K562 (cell line): Measurements from ENCODE around the gene GLRA2. TPM values are rescaled to one million over a fixed set of nuclear protein-coding genes. Genes with fewer than 3 reads are reported as not detected.

Experiments
- ATAC-seq: fragments of 200-7000 bp; cut with Tn5 transposase; 3 replicates; pipeline ENCODE4 v1.9.1; 2020; ENCODE audit warnings: moderate library complexity
- BruUV-seq: library from RNA; stranded (reverse); fragments of 400-500 nt; replicated peaks from 2 replicates; lab custom pipeline; 2021; lab: Mats Ljungman, UMichigan
- CTCF ChIA-PET: fragments of 300-600 bp; formaldehyde crosslinking; extraction: SDS; loops from one replicate; lab custom pipeline; 2021; ENCODE audit warnings: low intra/inter-chr PET ratio; lab: Yijun Ruan, JAX
- POLR2A ChIA-PET: fragments of 300-600, 350-650 bp; sonication (Branson Sonifier 250); formaldehyde crosslinking; extraction: SDS; loops from one replicate; lab custom pipeline; 2021; ENCODE audit warnings: antibody characterized with exemption, inconsistent platforms; lab: Yijun Ruan, JAX
- DNase-seq, 4 experiments: peaks; one replicate each; pipeline versions ENCODE4 v3.0.0 to v3.0.0-alpha.2; 2011 to 2018; ENCODE audit warnings: low spot score in 3 of 4, mixed read lengths in 3 of 4; ENCODE audit errors: extremely low read depth in 1 of 4
- FAIRE-seq: peaks from 2 replicates; lab custom pipeline; 2011; peaks lifted over from hg19 to GRCh38; lab: Jason Lieb, UNC
- H2AFZ ChIP-seq: 2 replicates; pipeline ENCODE4 v1.6.0; 2011; ENCODE audit warnings: low read depth, low read length, control low read depth, inconsistent platforms
- H3K27ac ChIP-seq: fragments of 200-600 bp; 3 replicates; pipeline ENCODE4 v1.8.0; 2011; ENCODE audit warnings: low read depth, mild to moderate bottlenecking, control low read depth, inconsistent platforms, low read length, moderate library complexity, mixed read lengths; ENCODE audit errors: extremely low read depth
- H3K27me3 ChIP-seq, 2 experiments: fragments of 300-600 bp in 1 of 2; 2 replicates in 1 of 2; 3 replicates in 1 of 2; pipeline versions ENCODE4 v1.6.0 to v1.8.0; 2011; ENCODE audit warnings: inconsistent platforms in 2 of 2, low read length in 2 of 2, mild to moderate bottlenecking in 1 of 2, mixed read lengths in 1 of 2, moderate library complexity in 1 of 2; ENCODE audit not compliant: control insufficient read depth in 2 of 2, insufficient read depth in 2 of 2
- H3K36me3 ChIP-seq: fragments of 300-600 bp; 3 replicates; pipeline ENCODE4 v1.8.0; 2011; ENCODE audit warnings: mild to moderate bottlenecking, low read length, inconsistent platforms; ENCODE audit not compliant: control insufficient read depth, insufficient read depth
- H3K4me1 ChIP-seq, 2 experiments: fragments of 200-600 bp in 1 of 2; replicated peaks in 1 of 2; 2 replicates in 1 of 2; 3 replicates in 1 of 2; pipeline versions ENCODE4 v1.5.1 to v1.8.0; 2011; ENCODE audit warnings: inconsistent platforms in 2 of 2, low read length in 2 of 2, mild to moderate bottlenecking in 1 of 2, mixed read lengths in 1 of 2, moderate library complexity in 1 of 2; ENCODE audit not compliant: control insufficient read depth in 2 of 2, insufficient read depth in 2 of 2
- H3K4me2 ChIP-seq: 2 replicates; pipeline ENCODE4 v1.6.1; 2011; ENCODE audit warnings: low read length, control low read depth, inconsistent platforms, mixed read lengths; ENCODE audit not compliant: insufficient read depth
- H3K4me3 ChIP-seq: fragments of 200-600 bp; sonication (generic), shearing (Covaris generic); 2 replicates; pipeline ENCODE4 v1.5.1; 2016; ENCODE audit warnings: control low read depth, inconsistent platforms
- H3K79me2 ChIP-seq: fragments of 200-600 bp; 3 replicates; pipeline ENCODE4 v1.8.0; 2011; ENCODE audit warnings: low read length, inconsistent platforms; ENCODE audit not compliant: control insufficient read depth, insufficient read depth
- H3K9ac ChIP-seq, 2 experiments: 2 replicates each; pipeline versions ENCODE4 v1.6.0 to v1.6.1; 2011; ENCODE audit warnings: low read depth in 2 of 2, low read length in 2 of 2, control low read depth in 1 of 2, inconsistent platforms in 1 of 2, mild to moderate bottlenecking in 1 of 2, mixed read lengths in 1 of 2; ENCODE audit not compliant: insufficient read depth in 1 of 2
- H3K9me1 ChIP-seq: one replicate; pipeline ENCODE4 v1.6.0; 2011; ENCODE audit warnings: inconsistent platforms, mild to moderate bottlenecking, low read length, moderate library complexity; ENCODE audit not compliant: control insufficient read depth, insufficient read depth
- H3K9me3 ChIP-seq: replicated peaks from 2 replicates; pipeline ENCODE4 v1.5.1; 2011; ENCODE audit warnings: low read depth, low read length, inconsistent platforms; ENCODE audit not compliant: control insufficient read depth, insufficient read depth
- H4K20me1 ChIP-seq: replicated peaks from 2 replicates; pipeline ENCODE4 v1.6.1; 2011; ENCODE audit warnings: low read length, inconsistent platforms, mixed read lengths; ENCODE audit not compliant: control insufficient read depth, insufficient read depth
- CBX8 ChIP-seq: fragments of 200-600 bp; sonication (generic); IDR thresholded peaks from 2 replicates; pipeline ENCODE4 v1.6.1; 2012; ENCODE audit warnings: borderline replicate concordance, mixed run types, low read depth, mild to moderate bottlenecking, moderate library complexity, mixed read lengths, low read length, control low read depth, inconsistent platforms; ENCODE audit not compliant: poor library complexity, severe bottlenecking; ENCODE audit errors: extremely low read depth
- CTCF ChIP-seq, 3 experiments: IDR thresholded peaks in 2 of 3; conservative IDR thresholded peaks in 1 of 3; 2 replicates each; pipeline ENCODE4 v1.5.1; 2011 to 2012; ENCODE audit warnings: low read length in 3 of 3, mild to moderate bottlenecking in 3 of 3, control low read depth in 2 of 3, improper control_type of control experiment in 1 of 3, inconsistent platforms in 1 of 3, low read depth in 1 of 3, mixed read lengths in 1 of 3, moderate library complexity in 1 of 3; ENCODE audit not compliant: insufficient read depth in 2 of 3
- CTCFL ChIP-seq: IDR thresholded peaks from 2 replicates; pipeline ENCODE4 v1.6.1; 2011; ENCODE audit warnings: borderline replicate concordance, low read depth, mild to moderate bottlenecking, moderate library complexity, low read length; ENCODE audit not compliant: insufficient read depth, poor library complexity, severe bottlenecking
- ELF1 ChIP-seq: fragments of 200-800 bp; sonication (Bioruptor generic); IDR thresholded peaks from 2 replicates; pipeline ENCODE4 v1.6.1; 2016; ENCODE audit warnings: missing genetic modification characterization, missing compliant biosample characterization
- ELK1 ChIP-seq: sonication (generic); formaldehyde crosslinking; IDR thresholded peaks from 2 replicates; pipeline ENCODE4 v1.8.1; 2022; ENCODE audit warnings: missing genetic modification reagents
- ESRRA ChIP-seq: fragments of 450-650 bp; IDR thresholded peaks from 2 replicates; pipeline ENCODE4 v1.6.1; 2014; ENCODE audit warnings: low read depth, mild to moderate bottlenecking, moderate library complexity, borderline replicate concordance
- HEY1 ChIP-seq: fragments of 250-450 bp; sonication (Bioruptor Pico); IDR thresholded peaks from 2 replicates; pipeline ENCODE4 v1.5.0; 2020; ENCODE audit warnings: mild to moderate bottlenecking, moderate library complexity, borderline replicate concordance
- JUND ChIP-seq, 2 experiments: IDR thresholded peaks; 2 replicates in 1 of 2; 3 replicates in 1 of 2; pipeline ENCODE4 v1.6.1; 2011; ENCODE audit warnings: borderline replicate concordance in 2 of 2, low read depth in 2 of 2, low read length in 2 of 2, improper control_type of control experiment in 1 of 2, missing biosample characterization in 1 of 2, missing genetic modification characterization in 1 of 2, missing genetic modification reagents in 1 of 2
- MYNN ChIP-seq, 2 experiments: sonication (generic); formaldehyde crosslinking in 1 of 2; IDR thresholded peaks; 2 replicates each; pipeline versions ENCODE4 v1.5.0 to v1.6.1; 2016 to 2020; ENCODE audit warnings: antibody characterized with exemption in 1 of 2, missing genetic modification reagents in 1 of 2
- NONO ChIP-seq, 2 experiments: fragments of 200-400 bp in 1 of 2; fragments of 450-650 bp in 1 of 2; formaldehyde crosslinking in 1 of 2; IDR thresholded peaks; 2 replicates each; pipeline ENCODE4 v1.6.1; 2017; ENCODE audit warnings: low read depth in 2 of 2, mild to moderate bottlenecking in 2 of 2, moderate library complexity in 2 of 2, low read length in 1 of 2
- NR2C2 ChIP-seq, 2 experiments: fragments of 200-800 bp in 1 of 2; sonication (Bioruptor generic) in 1 of 2; sonication (generic) in 1 of 2; formaldehyde crosslinking in 1 of 2; IDR thresholded peaks; 2 replicates each; pipeline versions ENCODE4 v1.6.1 to v1.8.0; 2016 to 2022; ENCODE audit warnings: mild to moderate bottlenecking in 1 of 2, missing compliant biosample characterization in 1 of 2, missing genetic modification characterization in 1 of 2, missing genetic modification reagents in 1 of 2
- ZBTB26 ChIP-seq: fragments of 450-650 bp; formaldehyde crosslinking; IDR thresholded peaks from 2 replicates; pipeline ENCODE4 v1.4.0; 2022; ENCODE audit warnings: missing genetic modification characterization
- ZNF143 ChIP-seq: sonication (generic); formaldehyde crosslinking; IDR thresholded peaks from 2 replicates; pipeline ENCODE4 v1.9.0; 2022; ENCODE audit warnings: mild to moderate bottlenecking, missing genetic modification reagents
- WGBS: fragments of 100-300 bp; shearing (Covaris generic); methylation state at CpG from one replicate; pipeline ENCODE4 v1.1.6; 2016; ENCODE audit warnings: low coverage, mixed read lengths; ENCODE audit not compliant: insufficient coverage; ENCODE audit errors: missing lambda C conversion rate; 5-methylcytosine and 5-hydroxymethylcytosine counted together
- in situ Hi-C: fragments of 300-500 bp; cut with MboI; formaldehyde crosslinking; loops from 4 replicates; pipeline ENCODE4 v1.15.0; 2018; ENCODE audit warnings: inconsistent platforms, mixed read lengths
- intact Hi-C: fragments of 100-400 bp; cut with micrococcal nuclease; formaldehyde crosslinking; loops from 2 replicates; pipeline ENCODE4 v1.14.2; 2022
- polyA plus RNA-seq, 8 experiments: library from polyadenylated mRNA; depleted of rRNA in 4 of 8; stranded (reverse) in 5 of 8; unstranded in 3 of 8; fragments of >200 nt; fragmentation: Nextera tagmentation in 2 of 8; fragmentation: Illumina TruSeq in 1 of 8; extraction: Ambion mirVana in 2 of 8; extraction: Trizol in 1 of 8; gene quantifications; 2 replicates each; pipeline versions ENCODE4 v1.2.1 to v1.2.3, GENCODE V29; 2011 to 2014; ENCODE audit warnings: inconsistent platforms in 1 of 8, missing spikeins in 1 of 8
- total RNA-seq, 7 experiments: library from RNA; depleted of rRNA in 6 of 7; stranded (reverse); fragments of >200 nt in 6 of 7; fragmentation: Illumina TruSeq in 2 of 7; extraction: Trizol in 2 of 7; gene quantifications; 2 replicates each; pipeline versions ENCODE4 v1.2.1 to v1.2.3, GENCODE V29; 2011 to 2021; ENCODE audit warnings: low replicate concordance in 1 of 7

Gene GLRA2
- total and polyA plus RNA-seq, 9 of the 15 experiments (the other 6 are each of a cell fraction or from before 2014, with no cell fraction given): not detected

DNA sequence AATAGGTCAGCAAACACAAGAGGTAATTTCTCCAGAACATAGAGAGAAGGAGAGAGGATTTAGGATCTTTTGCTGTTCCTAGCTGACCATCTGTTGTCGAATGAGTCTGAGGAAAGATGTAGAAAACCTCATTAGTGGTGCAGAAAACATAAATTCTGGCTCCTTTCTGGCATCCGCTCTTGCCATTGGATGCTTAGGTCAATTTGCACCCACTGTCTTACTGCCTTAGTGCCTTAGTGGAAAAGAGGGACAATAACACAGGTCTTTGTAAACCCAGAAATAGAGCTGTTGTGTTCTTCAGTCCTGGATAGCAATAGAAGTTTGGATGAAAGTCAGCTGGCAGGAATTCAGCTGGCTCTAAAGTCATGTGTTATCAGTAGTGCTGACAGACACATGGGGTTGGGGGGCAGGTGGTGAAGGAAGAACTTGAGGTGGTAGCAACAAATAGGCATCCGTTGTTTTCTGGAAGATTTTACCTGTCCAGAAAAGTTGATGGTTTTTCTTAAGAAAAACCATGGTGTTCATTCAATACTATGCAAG, 78.2 kb downstream of the GLRA2 start:
- H3K4me3 ChIP-seq: no peak overlapping the region
- H3K4me1 ChIP-seq: no peaks in the 10 kb centered on the region
- no peak overlapping the region for H2AFZ ChIP-seq
- in situ Hi-C loops: no loop called here
- no TSS peak for BruUV-seq
- 0% methylated on average over 3 of the region's 3 CpGs for WGBS
- H3K9ac ChIP-seq: no peak overlapping the region
- no peaks in the 10 kb centered on the region for H3K27me3 ChIP-seq
- CTCF ChIA-PET: no interaction called here
- POLR2A ChIA-PET: no interaction called here
- H3K79me2 ChIP-seq: no peaks in the 10 kb centered on the region
- ATAC-seq (no peak), FAIRE-seq (no peak), DNase-seq (no peak)
- intact Hi-C loops: no loop called here
- no peaks in the 10 kb centered on the region for H3K9me1 ChIP-seq
- H3K36me3 ChIP-seq: no peaks in the 10 kb centered on the region
- no peak overlapping the region for H3K27ac ChIP-seq
- H3K9me3 ChIP-seq: no peaks in the 10 kb centered on the region
- no peak overlapping the region for H3K4me2 ChIP-seq
- no peaks in the 10 kb centered on the region for H4K20me1 ChIP-seq
- no peak for TF ChIP-seq HEY1
- no peak for TF ChIP-seq ZNF143 (CRISPR knock-in tag)
- TF ChIP-seq CBX8: no peak
- TF ChIP-seq ESRRA: no peak
- no peak for TF ChIP-seq CTCF (IDR thresholded peaks at IDR 0.05 in 2 of 3, conservative IDR thresholded peaks at IDR 0.05 in 1 of 3; ENCODE audit: insufficient read depth in 2 of 3, low read depth in 1 of 3, low read length in 3 of 3)
- no peak for TF ChIP-seq MYNN (IDR thresholded peaks at IDR 0.05)
- no peak for TF ChIP-seq MYNN (CRISPR knock-in tag; IDR thresholded peaks at IDR 0.05)
- no peak for TF ChIP-seq CTCFL
- no peak for TF ChIP-seq ELF1
- no peak for TF ChIP-seq ZBTB26 (CRISPR knock-in tag)
- TF ChIP-seq JUND (IDR thresholded peaks at IDR 0.05; ENCODE audit: borderline replicate concordance, low read depth, low read length): no peak
- TF ChIP-seq JUND (tag; IDR thresholded peaks at IDR 0.05; ENCODE audit: borderline replicate concordance, low read depth, low read length): no peak
- no peak for TF ChIP-seq NR2C2 (CRISPR knock-in tag; IDR thresholded peaks at IDR 0.05)
- no peak for TF ChIP-seq NR2C2 (tag; IDR thresholded peaks at IDR 0.05)
- TF ChIP-seq NONO (IDR thresholded peaks at IDR 0.05; ENCODE audit: low read depth in 2 of 2, low read length in 1 of 2): no peak
- no peak for TF ChIP-seq ELK1 (CRISPR knock-in tag)
